Fibroblast of peridontal ligament (primary cell): Measurements from ENCODE around the gene SLC2A11.
"Not testable (repeated sequence)": the region's sequence is repeated elsewhere in the genome, so short reads cannot be mapped to it uniquely, and the experiment has no call there.

Experiments used
- DNase-seq: peaks from one replicate; pipeline ENCODE4 v3.0.0-alpha.2; 2010; ENCODE audit errors: extremely low read depth

The SLC2A11 gene

GRCh38 chr22:23891726-23892125 lies 34.1 kb downstream of the SLC2A11 start:
- DNase-seq: no peak

- DNase-seq: no peak
Observed at GRCh38 chr22:23892130-23892529, 34.5 kb downstream of the SLC2A11 start.

- DNase-seq: no peak
Observed at GRCh38 chr22:23892706-23893105, 35.0 kb downstream of the SLC2A11 start.

GRCh38 chr22:23893121-23893944 lies 35.7 kb downstream of the SLC2A11 start:
- no peak for DNase-seq

DNA sequence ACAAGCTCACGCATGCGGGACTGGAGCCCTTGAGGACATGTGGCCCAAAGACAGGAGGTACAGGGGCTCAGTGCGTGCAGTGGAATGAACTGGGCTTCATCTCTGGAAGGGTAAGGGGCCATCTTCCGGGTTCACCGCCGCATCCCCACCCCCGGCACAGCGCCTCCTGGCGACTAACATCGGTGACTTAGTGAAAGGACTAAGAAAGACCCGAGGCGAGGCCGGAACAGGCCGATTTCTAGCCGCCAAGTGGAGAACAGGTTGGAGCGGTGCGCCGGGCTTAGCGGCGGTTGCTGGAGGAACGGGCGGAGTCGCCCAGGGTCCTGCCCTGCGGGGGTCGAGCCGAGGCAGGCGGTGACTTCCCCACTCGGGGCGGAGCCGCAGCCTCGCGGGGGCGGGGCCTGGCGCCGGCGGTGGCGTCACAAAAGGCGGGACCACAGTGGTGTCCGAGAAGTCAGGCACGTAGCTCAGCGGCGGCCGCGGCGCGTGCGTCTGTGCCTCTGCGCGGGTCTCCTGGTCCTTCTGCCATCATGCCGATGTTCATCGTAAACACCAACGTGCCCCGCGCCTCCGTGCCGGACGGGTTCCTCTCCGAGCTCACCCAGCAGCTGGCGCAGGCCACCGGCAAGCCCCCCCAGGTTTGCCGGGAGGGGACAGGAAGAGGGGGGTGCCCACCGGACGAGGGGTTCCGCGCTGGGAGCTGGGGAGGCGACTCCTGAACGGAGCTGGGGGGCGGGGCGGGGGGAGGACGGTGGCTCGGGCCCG lies 36.5 kb downstream of the SLC2A11 start, which contains the start of gene MIF:
MIF (plus strand) TSS at position 439 of the 765 bp plus-strand sequence; CDS start at position 531, 92 bp downstream.
- peak; percentile 84 for DNase-seq

DNA sequence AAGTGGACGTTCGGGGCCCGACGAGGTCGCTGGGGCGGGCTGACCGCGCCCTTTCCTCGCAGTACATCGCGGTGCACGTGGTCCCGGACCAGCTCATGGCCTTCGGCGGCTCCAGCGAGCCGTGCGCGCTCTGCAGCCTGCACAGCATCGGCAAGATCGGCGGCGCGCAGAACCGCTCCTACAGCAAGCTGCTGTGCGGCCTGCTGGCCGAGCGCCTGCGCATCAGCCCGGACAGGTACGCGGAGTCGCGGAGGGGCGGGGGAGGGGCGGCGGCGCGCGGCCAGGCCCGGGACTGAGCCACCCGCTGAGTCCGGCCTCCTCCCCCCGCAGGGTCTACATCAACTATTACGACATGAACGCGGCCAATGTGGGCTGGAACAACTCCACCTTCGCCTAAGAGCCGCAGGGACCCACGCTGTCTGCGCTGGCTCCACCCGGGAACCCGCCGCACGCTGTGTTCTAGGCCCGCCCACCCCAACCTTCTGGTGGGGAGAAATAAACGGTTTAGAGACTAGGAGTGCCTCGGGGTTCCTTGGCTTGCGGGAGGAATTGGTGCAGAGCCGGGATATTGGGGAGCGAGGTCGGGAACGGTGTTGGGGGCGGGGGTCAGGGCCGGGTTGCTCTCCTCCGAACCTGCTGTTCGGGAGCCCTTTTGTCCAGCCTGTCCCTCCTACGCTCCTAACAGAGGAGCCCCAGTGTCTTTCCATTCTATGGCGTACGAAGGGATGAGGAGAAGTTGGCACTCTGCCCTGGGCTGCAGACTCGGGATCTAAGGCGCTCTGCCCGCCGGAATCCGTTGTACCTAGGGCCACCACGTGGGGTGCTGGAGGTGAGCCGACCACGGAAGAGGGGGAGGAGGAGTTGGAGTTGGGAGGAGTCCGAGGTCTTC lies 37.3 kb downstream of the SLC2A11 start:
- peak; percentile 44 for DNase-seq

GRCh38 chr22:23895599-23896144 lies 38.0 kb downstream of the SLC2A11 start:
- no peak for DNase-seq

DNA sequence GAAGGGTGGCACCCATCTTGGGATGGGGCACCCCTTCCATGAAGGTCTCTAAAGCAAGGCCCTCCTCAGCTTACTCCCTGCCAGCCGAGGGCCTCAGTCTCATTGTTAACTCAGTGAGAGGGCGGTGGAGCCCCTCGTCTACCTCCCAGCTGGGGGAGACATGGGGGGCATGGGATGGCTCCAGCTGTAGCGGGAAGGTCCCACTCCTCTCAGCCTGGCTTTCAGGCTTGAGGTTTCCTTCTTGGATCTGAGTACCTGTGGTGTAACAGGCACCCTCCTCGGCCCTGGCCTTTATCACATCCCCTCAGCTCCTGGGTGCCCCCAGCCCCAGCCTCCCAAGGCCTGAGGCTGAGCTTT lies 38.5 kb downstream of the SLC2A11 start:
- no peak for DNase-seq

GRCh38 chr22:23896523-23897186 lies 39.0 kb downstream of the SLC2A11 start:
- no peak for DNase-seq

- DNase-seq: no peak
Observed at GRCh38 chr22:23897320-23897719, 39.6 kb downstream of the SLC2A11 start.

- no peak for DNase-seq
Observed at GRCh38 chr22:23898006-23898974, 40.6 kb downstream of the SLC2A11 start.

DNA sequence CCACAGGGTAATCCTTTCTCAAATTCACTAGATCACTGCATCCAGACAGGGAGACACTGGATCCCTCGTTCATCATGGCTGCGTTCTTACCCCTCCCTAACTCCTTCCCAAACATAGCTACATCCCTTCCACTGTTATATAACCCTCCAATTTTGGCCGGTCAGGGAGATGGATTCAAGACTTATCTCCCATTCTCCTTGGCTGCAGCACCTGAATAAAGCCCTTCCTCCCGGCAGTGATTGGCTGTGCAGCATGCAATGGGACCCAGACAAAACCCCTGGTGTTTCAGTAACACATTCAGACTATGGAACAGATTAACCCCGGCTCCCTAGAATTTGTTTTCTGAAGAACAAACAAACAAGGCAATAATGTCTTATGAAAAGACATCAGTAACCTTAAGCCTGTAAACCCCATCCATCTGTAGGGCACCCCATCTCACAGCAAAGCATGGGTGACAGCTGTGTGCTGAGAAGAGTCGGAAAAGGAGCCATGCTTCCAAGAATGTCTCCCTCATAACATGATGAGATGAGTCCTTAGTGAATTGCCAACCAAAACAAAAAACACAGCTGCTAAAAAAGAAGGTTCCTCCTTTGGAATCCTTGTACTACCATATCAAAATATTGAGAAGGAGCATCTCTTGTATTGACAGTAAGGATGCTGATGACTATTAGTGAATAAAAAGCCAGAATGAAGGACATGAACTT lies 41.5 kb downstream of the SLC2A11 start:
- DNase-seq: no peak

- not testable (repeated sequence) for DNase-seq
Observed at GRCh38 chr22:23900227-23900626, 42.6 kb downstream of the SLC2A11 start.

GRCh38 chr22:23901600-23901999 lies 43.9 kb downstream of the SLC2A11 start:
- no peak for DNase-seq

DNA sequence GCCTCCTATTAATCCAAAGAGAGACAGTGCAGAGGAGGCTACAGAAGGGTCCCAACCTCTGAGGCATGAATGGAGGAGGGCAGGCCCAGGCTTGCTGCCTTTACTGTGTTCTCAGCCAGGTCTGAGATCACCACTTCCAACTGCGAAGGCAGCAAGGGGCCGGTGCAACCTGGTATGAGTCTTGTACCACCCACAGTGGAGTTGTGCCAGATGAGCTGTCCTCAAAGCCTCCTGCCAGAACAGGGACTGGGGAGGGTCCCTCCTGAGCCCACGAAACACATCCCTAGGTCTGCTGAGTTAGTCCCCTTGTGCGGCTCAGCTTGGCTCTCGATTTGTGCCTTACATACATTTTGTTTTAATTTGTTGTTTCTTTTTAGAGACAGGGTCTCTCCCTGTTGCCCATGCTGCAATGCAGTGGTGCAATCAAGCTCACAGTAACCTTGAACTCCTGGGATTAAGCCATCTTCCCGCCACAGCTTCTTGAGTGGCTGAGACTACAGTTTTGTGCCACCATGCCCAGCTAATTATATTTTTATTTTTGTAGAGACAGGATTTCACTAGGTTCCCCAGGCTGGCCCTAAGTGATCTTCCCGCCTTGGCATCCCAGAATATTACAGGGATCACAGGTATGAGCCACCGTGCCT lies 45.8 kb downstream of the SLC2A11 start:
- no peak for DNase-seq

GRCh38 chr22:23904573-23905254 lies 47.0 kb downstream of the SLC2A11 start:
- DNase-seq: no peak

DNA sequence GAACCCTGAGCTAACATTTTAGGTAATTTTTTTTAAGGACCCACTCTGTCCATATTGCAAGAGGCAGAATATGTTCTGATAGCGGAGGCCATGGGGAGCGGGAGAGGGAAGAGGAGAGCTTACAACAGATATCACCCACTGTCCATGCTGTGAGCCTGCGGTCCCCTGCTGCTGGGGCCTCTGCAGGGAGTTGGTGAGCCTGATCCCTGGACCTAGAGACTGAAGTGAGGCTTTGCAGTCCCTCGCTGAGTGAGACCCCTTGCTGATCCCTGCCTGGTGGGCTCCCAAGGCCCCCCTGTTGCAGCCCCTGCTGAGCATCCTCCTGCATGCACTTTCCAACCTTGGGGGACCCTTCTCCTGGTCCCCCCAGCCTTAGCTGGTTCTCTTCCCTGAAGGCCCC lies 49.0 kb downstream of the SLC2A11 start:
- DNase-seq: no peak

GRCh38 chr22:23907423-23907822 lies 49.7 kb downstream of the SLC2A11 start:
- DNase-seq: not testable (repeated sequence)
